T-helper 22 cell (primary cell): ENCODE measurements around the gene SLC4A9.
"Not testable (repeated sequence)": the region's sequence is repeated elsewhere in the genome, so short reads cannot be mapped to it uniquely, and the experiment has no call there.

Experiments
- DNase-seq: peaks from one replicate; pipeline ENCODE4 v3.0.0-alpha.2; 2020; ENCODE audit warnings: low read depth

SLC4A9 gene

GRCh38 chr5:140339636-140340035 is 20.4 kb upstream of the SLC4A9 start:
- DNase-seq, result no peak

- DNase-seq, result no peak
These were observed 19.3 kb upstream of the SLC4A9 start for GRCh38 chr5:140340605-140341121.

GRCh38 chr5:140341591-140341990 is 18.4 kb upstream of the SLC4A9 start:
- DNase-seq, result no peak

- no peak for DNase-seq
These were observed 17.7 kb upstream of the SLC4A9 start for GRCh38 chr5:140342287-140342686.

- no peak for DNase-seq
These were observed 17.1 kb upstream of the SLC4A9 start for GRCh38 chr5:140342896-140343295.

GRCh38 chr5:140343849-140344248 is 16.1 kb upstream of the SLC4A9 start:
- not testable (repeated sequence) for DNase-seq

- no peak for DNase-seq
These were observed 15.1 kb upstream of the SLC4A9 start for GRCh38 chr5:140344683-140345423.

GRCh38 chr5:140345919-140346347 is 14.1 kb upstream of the SLC4A9 start:
- DNase-seq, result no peak

- DNase-seq, result peak; percentile 28
These were observed 13.4 kb upstream of the SLC4A9 start, which contains the start of gene HBEGF for GRCh38 chr5:140346348-140347221. Gene HBEGF, minus strand, starts transcription at chr5:140346603. Its CDS starts 275 bp downstream, at chr5:140346328.

GRCh38 chr5:140347360-140347759 is 12.6 kb upstream of the SLC4A9 start:
- no peak for DNase-seq

GRCh38 chr5:140348104-140348503 is 11.9 kb upstream of the SLC4A9 start:
- no peak for DNase-seq

GRCh38 chr5:140349244-140349643 is 10.8 kb upstream of the SLC4A9 start:
- no peak for DNase-seq

- no peak for DNase-seq
These were observed 8.2 kb upstream of the SLC4A9 start for GRCh38 chr5:140351609-140352334.

- DNase-seq, result no peak
These were observed 4.4 kb upstream of the SLC4A9 start for GRCh38 chr5:140355546-140355945.

- DNase-seq, result no peak
These were observed 2.9 kb upstream of the SLC4A9 start for GRCh38 chr5:140356853-140357725.

GRCh38 chr5:140357726-140358093 is 2.3 kb upstream of the SLC4A9 start:
- peak; percentile 31 for DNase-seq

GRCh38 chr5:140358738-140359310 is 1.2 kb upstream of the SLC4A9 start:
- no peak for DNase-seq

GRCh38 chr5:140360681-140361479 is 886 bp downstream of the SLC4A9 start:
- no peak for DNase-seq

- no peak for DNase-seq
These were observed 1.9 kb downstream of the SLC4A9 start for GRCh38 chr5:140361901-140362300.

- no peak for DNase-seq
These were observed 2.3 kb downstream of the SLC4A9 start for GRCh38 chr5:140362311-140362710.
